HG03066 (cell line): ENCODE results near the gene ASAP2.
"Not testable (repeated sequence)": the region's sequence is repeated elsewhere in the genome, so short reads cannot be mapped to it uniquely, and the experiment has no call there.

Source experiments
- ATAC-seq: cut with Tn5 transposase; IDR thresholded peaks from one replicate; pipeline ENCODE4 v1.9.1; 2021; ENCODE audit warnings: low read depth; ENCODE audit not compliant: unreplicated experiment

The ASAP2 gene

DNA sequence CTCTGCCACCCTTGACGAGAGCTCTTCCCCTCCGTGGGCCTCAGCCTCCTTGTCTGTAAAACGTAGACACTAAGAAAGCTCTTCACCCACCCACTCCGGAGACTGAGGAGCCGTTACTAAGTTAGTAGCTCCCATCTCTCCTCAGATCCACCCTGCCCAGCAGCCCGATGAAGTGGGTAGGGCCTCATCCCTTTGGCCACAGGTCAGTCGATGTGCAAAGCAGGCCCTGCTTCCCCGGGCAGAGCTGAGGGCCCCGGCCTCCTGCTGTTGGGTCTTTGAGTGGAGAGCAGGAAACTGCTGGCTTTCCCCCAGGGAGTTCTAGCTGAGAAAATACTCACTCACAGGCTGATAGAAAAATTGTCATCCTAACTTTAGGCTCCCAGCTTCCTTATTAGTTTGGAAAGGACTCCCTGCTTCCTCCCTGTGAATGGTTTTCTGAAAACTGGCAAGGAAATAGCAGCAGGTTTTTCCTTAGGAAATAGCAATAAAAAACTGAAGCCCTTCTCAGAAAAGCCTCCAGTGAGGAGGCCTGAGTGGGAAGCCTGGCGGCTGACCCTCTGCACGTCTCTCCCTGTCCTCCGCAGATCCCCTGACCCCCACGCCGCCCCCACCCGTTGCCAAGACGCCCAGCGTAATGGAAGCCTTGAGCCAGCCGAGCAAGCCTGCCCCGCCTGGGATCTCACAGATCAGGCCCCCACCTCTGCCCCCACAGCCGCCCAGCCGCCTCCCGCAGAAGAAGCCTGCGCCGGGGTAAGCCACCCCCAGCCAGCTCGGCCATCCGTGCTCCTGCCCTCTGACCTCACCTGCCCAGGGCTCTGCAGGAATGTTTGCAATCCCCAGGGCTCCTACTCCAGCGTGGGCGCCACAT lies 186.5 kb downstream of the ASAP2 start:
- no peak for ATAC-seq

GRCh38 chr2:9394816-9395215 lies 188.2 kb downstream of the ASAP2 start:
- ATAC-seq: no peak

DNA sequence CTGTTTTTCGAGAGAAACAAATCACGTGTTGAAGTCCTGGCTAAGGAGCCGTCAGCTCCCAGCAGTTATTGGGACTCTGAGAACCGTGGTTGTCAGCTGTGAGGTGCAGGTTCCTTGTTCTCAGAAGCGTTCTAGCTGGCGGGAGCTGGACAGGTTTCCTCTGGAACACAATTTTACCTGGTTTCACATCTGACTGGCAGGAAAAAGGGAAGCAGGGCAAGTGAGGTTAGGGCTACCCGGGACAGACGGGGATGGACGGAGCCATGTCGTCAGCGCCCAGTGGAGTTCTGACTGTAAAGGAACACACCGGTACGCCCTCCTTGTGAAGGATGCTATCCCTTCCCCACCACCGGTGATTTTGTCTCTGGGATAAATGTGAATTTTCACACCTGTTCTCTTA lies 190.6 kb downstream of the ASAP2 start:
- ATAC-seq: no peak

DNA sequence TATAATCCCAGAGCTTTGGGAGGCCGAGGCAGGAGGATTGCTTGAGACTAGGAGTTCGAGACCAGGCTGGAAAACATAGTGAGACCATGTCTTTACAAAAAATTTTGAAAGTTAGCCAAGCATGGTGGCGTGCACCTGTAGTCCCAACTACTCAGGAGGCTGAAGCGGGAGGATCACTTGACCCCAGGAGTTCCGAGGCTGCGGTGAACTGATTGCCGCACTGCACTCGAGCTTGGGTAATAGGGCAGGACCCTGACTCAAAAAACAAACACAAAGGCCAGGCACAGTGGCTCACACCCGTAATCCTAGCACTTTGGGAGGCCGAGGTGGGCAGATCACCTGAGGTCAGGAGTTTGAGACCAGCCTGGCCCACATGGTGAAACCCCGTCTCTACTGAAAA lies 191.6 kb downstream of the ASAP2 start:
- ATAC-seq: not testable (repeated sequence)

GRCh38 chr2:9398881-9399780 lies 192.5 kb downstream of the ASAP2 start:
- no peak for ATAC-seq

DNA sequence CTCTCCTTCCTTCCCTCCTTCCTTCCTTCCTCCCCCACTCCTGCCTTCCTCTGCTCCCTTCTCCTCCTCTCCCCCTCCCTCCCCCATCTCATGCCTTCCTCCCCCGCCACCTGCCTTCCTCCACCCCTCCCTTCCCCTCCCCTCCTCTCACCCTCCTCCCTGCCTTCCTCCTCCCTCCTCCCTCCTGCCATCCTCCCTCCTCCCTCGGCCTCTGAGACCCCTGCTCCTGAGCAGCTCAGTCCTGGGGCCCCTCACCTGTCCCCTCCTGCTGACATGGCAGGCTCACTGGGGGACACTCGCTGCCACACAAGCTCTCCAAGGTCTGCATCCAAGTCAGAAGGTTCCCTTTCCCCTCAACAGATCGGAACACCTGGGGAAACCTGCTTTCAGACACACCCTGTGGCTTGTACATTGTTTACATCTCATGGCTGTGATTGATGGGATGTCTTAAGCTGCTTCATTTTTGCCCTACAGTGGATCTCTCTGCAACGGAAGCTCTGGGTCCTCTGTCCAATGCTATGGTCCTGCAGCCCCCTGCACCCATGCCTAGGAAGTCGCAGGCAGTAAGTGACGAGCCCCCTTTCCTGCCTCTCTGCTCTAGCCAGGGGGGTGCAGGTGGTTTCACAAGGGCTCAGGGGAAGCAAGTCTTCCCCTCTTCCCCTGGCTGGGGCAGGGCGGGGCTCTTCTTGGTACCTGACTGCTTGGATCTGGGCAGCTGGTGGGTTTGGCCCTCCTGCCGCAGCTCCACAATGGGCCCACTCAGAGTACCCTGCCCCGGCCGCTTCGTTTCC lies 193.9 kb downstream of the ASAP2 start:
- ATAC-seq: no peak

GRCh38 chr2:9401059-9401547 lies 194.5 kb downstream of the ASAP2 start:
- ATAC-seq: no peak

DNA sequence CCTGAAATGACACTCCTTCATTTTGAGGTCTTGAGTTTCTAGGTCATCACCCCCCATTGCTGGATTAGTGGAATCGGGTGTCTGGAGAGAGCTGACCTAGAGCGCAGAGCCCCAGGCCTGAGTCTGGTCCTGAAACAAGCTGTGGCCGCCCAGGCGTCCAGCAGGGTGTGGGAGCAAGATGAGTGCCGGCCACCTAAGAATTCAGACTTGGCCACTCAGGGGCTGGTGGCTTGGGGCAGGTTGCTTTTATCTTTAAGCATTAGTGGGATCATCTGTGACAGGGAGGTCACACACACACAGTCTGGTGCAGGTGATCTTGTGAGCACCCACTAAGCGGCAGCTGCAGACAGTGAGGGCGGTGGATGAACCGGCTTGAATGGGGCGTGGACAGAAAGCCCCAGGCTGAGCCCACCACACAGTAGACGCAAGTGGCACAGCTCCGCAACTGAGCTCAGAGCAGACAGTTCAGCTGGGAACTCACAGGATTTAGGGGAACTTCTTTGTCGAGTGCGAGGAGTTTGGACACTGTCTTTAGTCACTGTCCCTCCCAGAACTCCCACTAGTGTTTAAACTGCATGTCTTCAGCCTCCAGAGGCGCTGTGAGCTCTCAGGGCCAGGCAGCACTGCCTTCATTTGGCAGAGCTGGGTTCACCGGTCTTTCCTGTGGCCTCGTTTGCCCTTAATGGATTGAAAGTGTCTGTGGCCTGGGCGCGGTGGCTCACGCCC lies 195.2 kb downstream of the ASAP2 start:
- no peak for ATAC-seq

- ATAC-seq: no peak
Observed at GRCh38 chr2:9403924-9404323, 197.3 kb downstream of the ASAP2 start.

DNA sequence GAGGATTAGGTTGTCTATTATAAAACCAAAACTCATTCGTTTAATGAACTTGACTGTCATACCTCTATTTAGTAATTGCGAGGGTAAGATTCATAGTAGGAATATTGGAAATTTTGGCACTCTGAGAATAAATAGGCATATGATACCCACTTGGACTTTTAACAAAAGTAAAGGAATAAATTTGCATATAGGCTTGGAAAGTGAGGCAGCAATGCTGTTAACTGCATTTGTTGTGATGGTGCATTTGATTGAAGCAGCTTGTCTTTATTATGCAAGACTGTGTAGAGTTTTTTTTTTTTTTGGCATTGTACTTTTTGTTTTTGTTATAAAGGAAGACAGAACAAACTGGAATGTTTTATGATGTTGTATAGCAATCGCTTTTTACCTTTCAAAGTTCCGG lies 197.8 kb downstream of the ASAP2 start:
- no peak for ATAC-seq

- ATAC-seq: no peak
Observed at GRCh38 chr2:9405636-9406035, 199.0 kb downstream of the ASAP2 start.

GRCh38 chr2:9406529-9407362 lies 200.1 kb downstream of the ASAP2 start:
- no peak for ATAC-seq

- ATAC-seq: no peak
Observed at GRCh38 chr2:9407363-9407811, 200.8 kb downstream of the ASAP2 start.

GRCh38 chr2:9408641-9409151 lies 202.1 kb downstream of the ASAP2 start:
- ATAC-seq: no peak

GRCh38 chr2:9410108-9410507 lies 203.5 kb downstream of the ASAP2 start:
- ATAC-seq: no peak

- ATAC-seq: no peak
Observed at GRCh38 chr2:9412781-9413180, 206.2 kb downstream of the ASAP2 start.

- no peak for ATAC-seq
Observed at GRCh38 chr2:9415516-9416169, 209.0 kb downstream of the ASAP2 start.

GRCh38 chr2:9416267-9416961 lies 209.8 kb downstream of the ASAP2 start:
- no peak for ATAC-seq
